ENCODE measurements around the gene OR52M1.

OR52M1 gene

GRCh38 chr11:4576880-4577279 is 31.9 kb downstream of the OR52M1 start:
- DNase-seq = no peak

- DNase-seq = peak in 2 of 3 experiments; percentile 5 to 38
Measured at GRCh38 chr11:4577761-4578160, 32.8 kb downstream of the OR52M1 start.

- no peak for DNase-seq
Measured at GRCh38 chr11:4578624-4579023, 33.6 kb downstream of the OR52M1 start.

- DNase-seq = no peak
Measured at GRCh38 chr11:4580124-4580523, 35.1 kb downstream of the OR52M1 start.

GRCh38 chr11:4581443-4581842 is 36.5 kb downstream of the OR52M1 start, which contains the start of gene OR52I2:
Gene OR52I2, plus strand, starts transcription at chr11:4581743.
- no peak for DNase-seq

- no peak for DNase-seq
Measured at GRCh38 chr11:4589017-4589416, 44.0 kb downstream of the OR52M1 start.

GRCh38 chr11:4593739-4594138 is 48.7 kb downstream of the OR52M1 start, which contains the start of gene OR52I1:
Gene OR52I1, plus strand, starts transcription at chr11:4594039. Its CDS starts 0 bp downstream, at chr11:4594039.
- no peak for DNase-seq

All from NCI-H1417 (cell line).